Uterus (tissue), 2 donors: Measurements from ENCODE around the gene SKI.

ENCODE experiments used
- CTCF ChIP-seq, 4 experiments: fragments of 200-600 bp in 2 of 4; fragments of 450-650 bp in 2 of 4; sonication (generic) in 2 of 4; IDR thresholded peaks; one replicate each; pipeline ENCODE4 v1.5.1; 2016 to 2019; ENCODE audit warnings: antibody characterized with exemption in 4 of 4, mild to moderate bottlenecking in 2 of 4, moderate library complexity in 1 of 4
- POLR2A ChIP-seq, 2 donors: fragments of 450-650 bp; IDR thresholded peaks; one replicate each; pipeline ENCODE4 v1.6.1; 2016; ENCODE audit warnings: antibody characterized with exemption in 2 of 2, mild to moderate bottlenecking in 1 of 2, moderate library complexity in 1 of 2

GRCh38 chr1:2196901-2197638, 31.0 kb upstream of the SKI start:
- TF ChIP-seq CTCF (IDR thresholded peaks at IDR 0.05) (no peak), POLR2A (IDR thresholded peaks at IDR 0.05) (no peak)
